Stimulated activated naive CD4-positive, alpha-beta T cell treated with Interleukin-2 at 50 U/mL for 16 hours (primary cell): ENCODE measurements around the gene KIAA1755.
"Not testable (repeated sequence)": the region's sequence is repeated elsewhere in the genome, so short reads cannot be mapped to it uniquely, and the experiment has no call there.

Experiments
- DNase-seq: peaks from one replicate; lab custom pipeline; 2025; lab: John Stamatoyannopoulos, UW

Gene KIAA1755

DNA sequence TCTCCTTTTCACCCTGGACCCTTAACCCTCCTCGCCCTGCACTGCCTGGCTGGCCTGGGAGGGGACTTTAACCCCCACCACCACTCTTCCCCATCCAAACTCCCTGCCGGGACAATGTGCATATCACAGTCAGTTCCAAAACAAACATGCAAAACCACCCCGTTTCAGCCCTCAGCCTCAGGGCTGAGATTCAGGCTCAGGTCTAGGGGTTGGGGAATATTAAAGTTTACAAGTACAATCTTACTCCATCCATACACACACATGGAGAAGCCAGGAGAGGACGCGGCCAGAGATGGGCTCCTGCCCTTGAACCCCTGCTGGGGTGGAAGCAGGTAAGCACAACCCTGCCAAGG is 534 bp downstream of the KIAA1755 start:
- no peak for DNase-seq

DNA sequence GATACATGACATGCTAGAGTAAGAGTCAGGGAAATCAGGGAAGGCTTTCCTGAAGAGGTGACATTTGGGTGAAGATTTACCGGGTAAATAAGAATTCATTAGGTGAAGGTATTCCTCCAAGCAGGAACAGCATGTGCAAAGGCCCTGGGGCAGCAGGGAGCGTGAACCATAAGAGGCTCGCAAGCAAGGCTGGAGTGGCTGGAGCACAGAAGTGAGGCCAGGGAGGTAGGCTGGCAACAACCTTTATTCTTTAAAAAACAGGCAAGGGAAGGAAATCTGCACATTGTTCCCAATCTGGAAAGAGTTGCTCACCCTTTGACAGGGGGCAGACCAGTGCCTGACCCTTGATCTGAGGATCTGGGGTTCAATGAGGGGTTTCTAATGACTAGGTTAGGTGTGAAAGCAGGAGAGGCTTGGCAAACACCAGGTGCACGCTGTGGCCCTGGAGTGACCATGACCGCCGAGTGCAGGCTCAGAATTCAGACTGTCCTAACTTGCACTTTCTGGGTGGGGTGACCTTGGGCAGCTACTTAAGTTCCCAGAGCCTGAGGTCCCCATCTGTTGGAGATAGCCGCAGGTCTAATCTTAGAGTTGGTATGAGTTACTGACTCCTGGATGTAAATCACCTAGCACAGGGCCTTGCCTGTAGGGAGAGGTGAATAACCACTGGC is 1.9 kb downstream of the KIAA1755 start:
- no peak for DNase-seq

DNA sequence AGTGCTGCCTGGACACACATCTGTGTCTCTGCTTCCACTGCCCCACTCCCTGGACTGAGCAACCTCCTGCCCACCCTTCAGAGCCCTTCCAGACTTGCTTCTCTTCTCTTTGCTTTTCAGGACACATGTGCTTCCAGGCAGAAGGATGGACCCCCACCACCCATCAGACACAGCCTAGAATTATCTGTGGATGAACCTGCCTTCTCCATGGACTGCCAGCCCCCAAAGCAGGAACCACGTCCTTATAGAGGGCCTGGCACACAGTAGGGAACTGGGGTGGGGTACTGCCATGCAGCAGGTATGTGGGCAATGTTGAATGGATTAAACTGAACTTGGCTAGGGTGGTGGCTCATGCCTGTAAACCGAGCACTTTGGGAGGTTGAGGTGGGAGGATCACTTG is 3.6 kb downstream of the KIAA1755 start:
- no peak for DNase-seq

DNA sequence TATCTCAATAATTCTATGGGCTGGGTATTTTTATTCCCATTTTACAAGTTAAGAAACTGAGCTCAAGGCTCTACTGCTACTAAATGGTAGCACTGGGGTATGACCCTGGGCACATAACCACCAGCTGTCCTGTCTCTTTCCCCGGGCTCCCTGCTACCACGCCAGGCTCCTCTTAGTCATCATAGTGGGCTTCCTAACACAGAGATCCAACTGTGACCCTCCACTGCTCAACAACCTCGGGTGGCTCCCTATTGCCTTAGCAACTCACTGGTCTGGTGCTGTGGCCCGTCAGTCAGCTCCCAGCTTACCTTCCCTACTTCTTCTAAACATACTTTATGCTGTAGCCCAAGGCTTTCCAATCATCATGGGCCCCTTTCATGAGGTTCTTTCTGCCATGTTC is 4.5 kb downstream of the KIAA1755 start:
- DNase-seq, result no peak

DNA sequence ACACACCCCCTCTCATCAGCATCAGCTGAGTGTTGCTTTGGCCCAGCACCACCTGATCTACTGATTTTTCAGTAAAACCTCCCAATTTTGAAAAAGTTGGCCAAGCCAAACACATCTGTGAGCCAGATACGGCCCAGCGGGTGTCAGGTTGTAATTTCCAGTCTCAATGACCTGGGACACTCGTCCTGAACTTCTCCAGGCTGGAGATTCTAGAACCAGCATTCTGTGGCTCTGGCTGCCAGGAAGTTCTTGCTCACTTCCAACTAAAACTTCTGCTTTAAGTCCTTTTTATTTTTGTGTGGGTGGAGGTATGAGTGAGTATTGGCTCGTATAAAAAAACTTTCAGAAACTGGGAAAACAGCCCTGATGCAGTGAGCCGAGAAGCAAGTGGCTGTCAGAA is 5.1 kb downstream of the KIAA1755 start:
- no peak for DNase-seq

DNA sequence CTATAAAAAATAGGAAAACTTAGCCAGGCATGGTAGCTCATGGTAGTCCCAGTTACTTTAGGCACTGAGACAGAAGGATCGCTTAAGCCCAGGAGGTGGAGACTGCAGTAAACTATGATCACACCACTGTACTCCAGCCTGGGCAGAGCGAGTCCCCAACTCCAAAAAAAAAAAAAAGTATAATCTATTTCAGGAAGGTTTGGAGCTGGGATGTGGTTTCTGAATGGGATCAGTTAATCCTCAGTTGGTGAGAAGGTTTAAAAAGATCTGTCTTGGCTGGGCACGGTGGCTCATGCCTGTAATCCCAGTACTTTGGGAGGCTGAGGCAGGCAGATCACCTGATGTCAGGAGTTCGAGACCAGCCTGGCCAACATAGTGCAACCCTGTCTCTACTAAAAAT is 5.9 kb downstream of the KIAA1755 start:
- DNase-seq, result not testable (repeated sequence)

DNA sequence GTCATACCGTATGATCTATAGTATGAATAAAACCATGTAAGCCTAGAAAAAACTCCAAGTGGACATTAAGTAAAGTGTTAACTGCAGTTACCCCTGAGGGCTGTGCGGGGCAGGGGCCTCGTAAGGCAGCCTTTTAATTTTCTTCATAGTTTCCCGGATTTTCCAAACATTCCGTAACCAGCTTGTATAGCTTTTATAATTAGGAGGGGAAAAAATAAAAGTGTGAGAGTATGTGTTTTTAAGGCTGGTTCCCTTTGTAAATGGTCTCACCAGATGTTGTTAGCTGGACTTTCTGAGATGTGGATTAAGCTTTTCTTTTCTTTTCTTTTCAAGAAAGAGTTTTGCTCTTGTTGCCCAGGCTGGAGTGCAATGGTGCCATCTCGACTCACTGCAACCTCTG is 7.0 kb downstream of the KIAA1755 start:
- no peak for DNase-seq

DNA sequence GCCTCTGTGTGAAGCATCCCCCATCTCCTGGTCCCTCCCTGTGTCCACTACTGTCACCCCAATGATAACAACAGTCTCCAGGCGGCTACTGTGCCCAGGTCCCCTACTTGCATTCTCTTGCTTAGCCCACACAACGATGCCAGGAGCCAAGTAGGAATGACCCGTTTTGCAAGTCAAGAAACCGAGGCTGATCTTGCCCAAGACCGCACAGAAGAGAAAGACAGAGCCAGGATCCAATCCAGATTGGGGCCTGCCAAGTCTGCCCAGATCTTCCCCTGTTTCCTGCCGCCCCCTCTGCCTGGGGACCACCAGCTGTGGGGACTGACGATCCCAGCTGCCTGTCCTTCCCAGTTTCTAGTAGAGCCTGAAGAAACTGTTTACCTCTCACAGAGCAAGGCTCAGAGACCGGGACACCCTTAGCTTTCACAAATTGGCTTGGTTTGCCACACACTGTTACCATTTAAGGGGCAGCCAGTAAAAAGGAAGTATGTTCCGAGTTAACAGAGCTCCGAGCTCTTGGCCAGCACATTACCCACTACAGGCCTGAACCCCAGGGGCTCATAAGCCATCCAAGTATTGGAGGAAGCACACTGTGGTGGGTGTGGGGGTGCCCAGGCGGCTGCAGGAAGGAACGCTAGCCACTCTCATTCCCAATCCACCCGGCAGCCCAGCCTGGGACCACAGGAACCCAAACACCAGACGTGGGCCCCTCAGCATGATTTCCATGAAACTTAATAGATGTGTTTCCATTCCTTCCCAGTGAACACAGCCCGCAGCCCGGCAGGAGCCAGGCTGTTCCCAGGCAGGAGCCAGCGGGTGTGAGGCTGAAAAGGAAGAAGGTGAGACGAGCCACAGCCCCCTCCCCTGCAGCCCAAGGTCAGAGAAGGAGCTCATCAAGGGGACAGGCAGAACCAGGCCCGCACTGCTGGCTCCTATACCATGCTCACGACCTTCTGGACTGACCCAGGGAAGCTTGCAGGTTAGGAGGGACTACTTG is 7.9 kb downstream of the KIAA1755 start:
- no peak for DNase-seq

DNA sequence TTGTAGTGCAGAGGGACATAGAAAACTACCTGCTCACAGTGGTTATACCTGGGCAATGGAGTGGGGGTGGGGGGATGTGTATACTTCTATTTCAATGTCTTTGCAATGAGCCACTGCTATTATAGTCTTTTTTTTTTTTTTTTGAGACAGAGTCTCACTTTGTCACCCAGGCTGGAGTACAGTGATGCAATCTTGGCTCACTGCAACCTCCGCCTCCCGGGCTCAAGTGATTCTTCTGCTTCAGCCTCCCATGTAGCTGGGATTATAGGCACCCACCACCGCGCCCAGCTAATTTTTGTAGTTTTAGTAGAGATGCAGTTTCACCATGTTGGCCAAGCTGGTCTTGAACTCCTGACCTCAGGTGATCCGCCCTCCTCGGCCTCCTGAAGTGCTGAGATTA is 9.1 kb downstream of the KIAA1755 start:
- DNase-seq, result not testable (repeated sequence)

DNA sequence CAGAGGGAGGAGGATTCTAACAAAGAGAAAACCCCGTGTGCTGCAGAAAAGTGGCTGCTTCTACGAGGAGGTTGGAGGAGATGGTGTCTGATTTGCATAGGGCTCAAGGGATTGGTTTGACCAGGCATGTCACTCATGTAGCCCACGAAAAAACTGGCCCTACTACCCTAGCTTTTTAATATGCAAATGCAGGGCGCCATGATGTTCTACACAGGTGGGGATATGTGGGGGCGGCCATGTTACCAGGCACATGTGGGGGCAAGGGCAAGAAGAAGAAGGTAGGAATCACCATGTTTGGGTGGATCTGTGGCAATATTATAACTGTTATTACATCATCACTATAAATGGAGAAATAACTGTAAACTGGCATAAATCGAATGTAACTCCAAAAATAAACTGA is 9.9 kb downstream of the KIAA1755 start:
- no peak for DNase-seq

DNA sequence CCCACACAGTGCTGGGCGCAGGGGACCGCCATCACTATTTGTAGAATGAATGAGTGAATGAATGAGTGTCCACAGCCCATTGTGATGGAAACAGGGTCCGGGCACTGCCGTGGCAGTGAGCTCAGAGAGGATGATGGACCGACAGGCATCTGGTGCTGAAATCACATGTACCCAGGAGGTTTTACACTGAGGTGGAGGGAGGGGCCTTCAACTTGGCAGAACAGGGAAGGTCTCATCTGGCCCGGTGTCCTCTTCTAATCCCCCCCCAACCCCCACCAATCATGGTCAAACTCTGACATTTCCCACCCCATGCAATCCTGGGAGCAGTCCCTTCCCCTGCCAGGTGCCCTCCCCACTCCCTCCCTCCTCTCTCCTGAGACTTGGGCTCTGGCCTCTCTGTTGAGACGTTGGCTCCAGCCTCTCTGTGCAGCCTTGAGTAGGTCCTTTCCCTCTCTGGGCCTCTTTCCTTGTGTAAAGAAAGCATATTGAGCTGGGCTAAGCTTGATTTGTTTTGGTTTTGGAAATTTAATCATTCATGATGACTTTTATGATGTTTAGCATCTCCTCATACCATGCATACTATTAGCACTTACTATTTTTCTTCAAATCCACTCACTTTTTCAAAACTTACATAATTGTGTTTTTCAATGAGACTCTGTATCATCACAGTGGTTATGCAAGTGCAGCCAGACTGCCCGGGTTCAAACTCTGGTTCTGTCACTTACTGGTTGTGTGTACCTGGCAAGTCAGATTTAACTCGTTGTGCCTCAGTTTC is 10.8 kb downstream of the KIAA1755 start:
- DNase-seq, result no peak

DNA sequence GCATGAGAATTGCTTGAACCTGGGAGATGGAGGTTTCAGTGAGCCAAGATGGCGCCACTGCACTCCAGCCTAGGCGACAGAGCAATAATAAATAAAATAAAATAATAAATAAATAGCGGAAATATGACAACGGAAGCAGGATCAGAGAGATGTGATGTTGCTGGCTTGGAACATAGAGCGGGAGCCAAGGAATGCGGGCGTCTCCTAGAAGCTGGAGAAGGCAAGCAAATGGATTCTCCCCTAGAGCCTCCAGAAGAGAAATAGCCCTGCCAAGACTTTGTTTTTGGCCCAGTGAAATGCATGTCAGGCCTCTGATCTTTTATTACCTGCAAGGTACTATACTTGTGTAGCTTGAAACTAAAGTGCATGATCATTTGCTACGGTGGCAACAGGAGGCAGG is 12.4 kb downstream of the KIAA1755 start:
- no peak for DNase-seq

DNA sequence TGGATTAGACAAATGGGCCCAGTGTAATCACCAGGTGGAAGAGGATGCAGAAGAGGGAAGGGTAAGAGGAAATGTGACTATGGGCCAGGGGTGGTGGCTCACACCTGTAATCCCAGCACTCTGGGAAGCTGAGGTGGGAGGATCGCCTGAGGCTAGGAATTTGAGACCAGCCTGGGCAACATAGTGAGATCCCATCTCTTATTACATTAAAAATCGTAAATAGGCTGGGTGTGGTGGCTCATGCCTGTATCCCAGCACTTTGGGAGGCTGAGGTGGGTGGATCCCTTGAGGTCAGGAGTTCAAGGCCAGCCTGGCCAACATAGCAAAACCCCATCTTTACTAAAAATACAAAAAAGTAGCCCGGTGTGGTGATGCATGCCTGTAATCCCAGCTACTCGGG is 12.8 kb downstream of the KIAA1755 start:
- DNase-seq, result not testable (repeated sequence)

DNA sequence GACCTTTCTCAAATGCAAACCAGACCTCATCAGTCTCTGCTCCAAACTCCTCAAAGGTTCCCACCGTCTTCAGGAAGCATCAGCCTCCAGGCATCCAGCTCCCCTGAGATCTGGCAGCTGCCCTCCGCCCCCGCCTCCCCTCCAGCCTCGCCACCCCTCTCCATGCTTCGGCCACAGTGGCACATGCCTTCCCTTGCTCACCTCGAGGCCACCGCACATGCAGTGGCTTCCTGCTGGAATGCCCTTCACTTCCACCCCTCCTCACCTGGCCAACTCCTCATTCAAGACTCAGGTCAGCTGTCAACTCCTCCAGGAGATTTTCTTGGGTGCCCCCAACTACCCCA is 13.4 kb downstream of the KIAA1755 start:
- no peak for DNase-seq

DNA sequence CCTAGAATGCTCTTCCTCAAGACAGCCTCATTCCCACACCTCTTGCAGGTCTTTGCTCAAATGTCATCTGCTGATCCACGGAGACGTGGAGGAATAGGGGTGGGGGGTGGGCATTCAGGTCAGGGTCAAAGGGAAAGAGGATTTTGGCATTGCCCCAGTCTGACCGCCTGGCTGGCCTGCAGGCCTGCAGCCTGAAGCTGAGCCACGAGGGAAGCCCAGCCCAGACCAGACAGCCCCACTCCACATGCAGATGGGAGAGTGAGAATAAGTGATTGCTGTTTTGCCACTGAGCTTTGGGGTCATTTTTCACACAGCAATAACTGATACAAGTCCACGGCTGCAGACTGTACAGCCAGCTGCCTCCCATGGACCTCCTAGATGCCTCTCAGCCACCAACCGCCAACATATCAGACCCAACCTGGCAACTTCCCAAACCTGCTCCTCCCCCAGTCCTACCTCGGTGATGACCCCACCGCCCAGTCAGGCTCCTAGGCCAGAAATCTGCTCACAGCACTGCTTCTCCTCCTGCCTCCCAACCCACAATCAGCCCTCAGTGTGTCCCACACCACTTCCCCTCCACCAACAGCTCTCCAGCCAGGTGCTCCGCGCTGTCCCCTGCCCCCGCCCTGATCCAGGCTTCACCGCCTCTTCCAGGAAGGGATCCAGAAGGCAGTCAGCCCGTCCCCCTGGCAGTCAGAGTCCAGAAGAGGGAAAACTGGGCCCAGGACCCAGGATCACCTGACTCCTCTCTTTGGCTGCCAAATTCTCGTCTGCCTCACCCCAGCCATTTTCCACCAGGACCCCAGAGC is 14.0 kb downstream of the KIAA1755 start:
- no peak for DNase-seq

DNA sequence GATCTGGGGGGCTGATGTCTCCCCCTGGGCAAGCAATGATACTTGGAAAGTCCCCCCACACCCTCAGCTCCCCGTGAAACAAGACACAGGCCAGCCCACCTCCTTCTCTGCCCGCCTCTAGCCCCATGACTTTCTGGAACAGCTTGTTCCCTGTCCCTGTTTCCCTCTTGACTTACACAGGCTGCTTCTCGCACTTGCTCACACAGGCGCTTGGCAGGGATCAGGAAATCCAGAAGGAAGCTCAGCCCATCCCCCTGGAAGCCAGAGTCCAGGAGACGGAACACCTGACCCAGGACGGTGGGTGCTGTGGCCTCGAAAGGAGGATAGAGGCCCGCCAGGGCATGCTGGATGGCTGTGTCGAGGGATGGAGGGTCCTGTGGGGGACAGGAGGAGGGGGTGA is 14.8 kb downstream of the KIAA1755 start:
- no peak for DNase-seq

DNA sequence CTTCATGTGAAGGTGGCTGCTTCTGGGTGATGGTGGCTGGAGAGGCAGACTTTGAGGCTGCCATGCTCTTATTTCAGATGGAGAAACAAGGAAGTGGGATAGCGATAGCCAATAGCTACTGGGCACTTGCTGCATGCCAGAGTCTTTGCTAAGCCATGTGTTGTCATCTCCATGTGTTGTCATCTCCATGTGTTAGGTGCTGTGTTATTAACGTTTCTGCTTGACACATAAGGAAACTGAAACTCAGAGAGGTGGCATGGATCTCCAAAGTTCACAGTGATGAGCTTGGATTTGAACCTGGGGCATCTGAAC is 16.9 kb downstream of the KIAA1755 start:
- no peak for DNase-seq

DNA sequence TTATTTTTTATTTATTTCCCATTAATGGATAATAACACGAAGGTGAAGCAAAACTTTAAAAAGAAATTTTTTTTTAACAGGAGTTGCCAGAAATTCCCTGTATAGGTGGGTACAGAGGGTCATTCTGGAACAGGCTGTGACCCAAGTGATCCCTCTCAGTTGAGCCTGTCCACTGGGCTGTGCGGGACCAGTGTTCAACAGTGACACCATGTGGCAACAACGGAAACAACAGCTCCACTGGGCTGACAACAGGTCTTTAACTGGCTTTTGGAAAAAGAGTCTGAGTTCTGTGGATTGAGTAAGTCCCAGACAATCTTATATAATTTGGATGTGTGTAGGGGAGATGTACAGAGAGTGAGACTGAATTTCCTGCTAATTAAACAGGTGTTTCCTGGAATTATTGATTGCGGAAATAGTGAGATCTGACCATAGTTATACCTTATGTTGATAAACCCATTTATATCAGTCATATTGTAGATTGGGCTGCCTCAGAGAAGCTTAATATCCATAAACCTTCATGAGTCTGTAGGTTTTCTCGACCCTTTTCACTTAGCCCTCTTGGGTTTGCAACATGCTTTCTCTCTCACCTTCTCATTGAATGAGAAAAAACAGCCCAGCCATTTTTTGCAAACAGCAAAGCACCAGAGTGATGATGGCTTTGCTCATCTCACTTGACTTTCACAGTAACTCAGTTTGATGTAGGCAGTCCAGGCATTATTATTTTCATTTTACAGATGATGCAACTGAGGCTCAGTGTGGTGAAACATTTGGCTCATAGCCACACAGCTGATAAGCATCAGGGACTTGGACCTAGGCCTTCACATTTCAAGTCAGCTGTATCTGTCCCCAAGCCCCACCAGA is 17.5 kb downstream of the KIAA1755 start:
- no peak for DNase-seq

DNA sequence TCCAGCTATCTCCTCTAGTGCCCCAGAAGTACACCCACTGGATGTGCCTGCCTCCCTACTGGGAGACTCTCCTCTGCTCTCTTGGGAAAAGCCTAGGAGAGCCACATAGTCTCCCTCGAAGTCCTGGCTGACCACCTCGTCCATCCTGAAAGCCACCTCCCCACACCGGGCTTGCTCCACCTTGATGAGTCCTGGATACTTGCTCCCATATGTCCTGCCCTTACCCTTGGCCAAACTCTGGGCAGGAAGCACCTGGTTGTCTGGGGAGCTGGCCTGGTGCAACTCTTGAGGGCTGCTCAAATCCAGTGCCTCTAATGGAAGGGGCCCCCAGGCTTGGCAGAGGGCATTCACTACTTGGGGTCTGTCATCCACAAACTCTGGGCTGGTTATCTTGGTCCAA is 19.3 kb downstream of the KIAA1755 start:
- no peak for DNase-seq

DNA sequence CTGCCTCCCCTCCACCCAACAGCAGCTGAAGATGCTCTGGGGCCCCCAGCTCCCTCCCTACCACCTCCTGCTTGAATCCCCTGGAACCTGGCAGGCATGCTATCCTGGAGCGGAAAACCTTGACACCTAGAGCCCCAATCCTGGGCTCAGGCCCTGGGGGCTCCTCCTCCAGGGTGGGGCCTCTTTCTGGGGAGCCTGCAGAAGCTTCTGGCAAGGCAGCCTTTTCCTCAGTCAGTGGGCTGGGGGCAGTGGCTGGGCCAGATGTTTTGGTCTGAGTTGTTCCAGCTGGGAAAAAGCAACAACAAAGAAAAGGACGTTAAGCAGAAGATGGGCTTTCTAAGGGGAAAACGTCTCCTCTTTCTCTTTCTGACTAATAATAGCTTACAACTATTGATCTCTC is 21.1 kb downstream of the KIAA1755 start:
- DNase-seq, result no peak

DNA sequence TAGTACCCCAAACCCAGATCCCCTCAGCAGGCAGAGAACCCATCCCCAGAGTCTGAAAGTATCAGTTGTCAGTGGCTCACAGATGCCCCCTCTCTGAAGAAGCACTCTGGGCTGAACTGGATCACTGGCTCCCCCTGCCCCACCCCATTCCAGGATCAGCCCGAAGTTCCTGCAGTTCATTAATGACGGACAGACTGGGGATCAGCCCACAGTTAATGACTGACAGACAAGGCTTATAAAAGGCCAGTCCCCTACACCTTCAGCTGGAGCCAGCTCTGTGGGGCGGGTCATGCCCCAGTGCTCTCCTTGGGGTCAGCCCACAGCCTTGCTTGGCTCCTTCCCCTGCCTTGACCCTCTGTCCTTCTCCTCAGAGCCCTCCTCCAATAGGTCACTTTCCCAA is 21.7 kb downstream of the KIAA1755 start:
- DNase-seq, result no peak
